Spleen (tissue), 11 donors: ENCODE data around the gene RNPS1. TPM values are rescaled to one million over a fixed set of nuclear protein-coding genes. Genes with fewer than 3 reads are reported as not detected.

Source experiments
- DNase-seq: peaks from one replicate; pipeline ENCODE4 v3.0.0-alpha.2; 2020
- H3K27ac ChIP-seq, 8 donors: fragments of 200-600 bp; sonication (generic) in 7 of 8; 1 replicate in 4 of 8; 2 replicates in 4 of 8; pipeline versions ENCODE4 v1.5.0 to v1.8.0; 2016 to 2021; ENCODE audit warnings: inconsistent platforms in 4 of 8, mild to moderate bottlenecking in 4 of 8, moderate library complexity in 1 of 8
- H3K27me3 ChIP-seq, 7 donors: fragments of 200-600 bp; sonication (generic) in 6 of 7; replicated peaks in 1 of 7; 1 replicate in 4 of 7; 2 replicates in 3 of 7; pipeline versions ENCODE4 v1.5.0 to v1.8.0; 2016 to 2021; ENCODE audit warnings: inconsistent platforms in 3 of 7, mild to moderate bottlenecking in 1 of 7
- H3K36me3 ChIP-seq, 6 donors: fragments of 200-600 bp; sonication (generic) in 5 of 6; 1 replicate in 4 of 6; 2 replicates in 2 of 6; pipeline versions ENCODE4 v1.5.0 to v1.8.0; 2016 to 2021; ENCODE audit warnings: inconsistent platforms in 2 of 6
- H3K4me1 ChIP-seq, 6 donors: fragments of 200-600 bp; sonication (generic) in 5 of 6; 1 replicate in 3 of 6; 2 replicates in 3 of 6; pipeline versions ENCODE4 v1.5.0 to v1.8.0; 2016 to 2021; ENCODE audit warnings: inconsistent platforms in 3 of 6
- H3K4me3 ChIP-seq, 8 donors: fragments of 200-600 bp; sonication (generic) in 7 of 8; 1 replicate in 4 of 8; 2 replicates in 4 of 8; pipeline versions ENCODE4 v1.5.0 to v1.8.0; 2016 to 2021; ENCODE audit warnings: inconsistent platforms in 4 of 8, mild to moderate bottlenecking in 4 of 8, moderate library complexity in 2 of 8
- H3K9me3 ChIP-seq, 8 donors: fragments of 200-600 bp; sonication (generic) in 7 of 8; 1 replicate in 4 of 8; 2 replicates in 4 of 8; pipeline versions ENCODE4 v1.5.0 to v1.8.0; 2016 to 2021; ENCODE audit warnings: inconsistent platforms in 4 of 8
- CTCF ChIP-seq, 11 experiments: fragments of 200-600 bp in 7 of 11; fragments of 450-650 bp in 4 of 11; sonication (generic) in 4 of 11; IDR thresholded peaks in 8 of 11; conservative IDR thresholded peaks in 3 of 11; 1 replicate in 7 of 11; 2 replicates in 4 of 11; pipeline versions ENCODE4 v1.4.0 to v1.8.0; 2016 to 2021; ENCODE audit warnings: antibody characterized with exemption in 11 of 11, inconsistent platforms in 4 of 11, mild to moderate bottlenecking in 1 of 11
- POLR2A ChIP-seq, 3 donors: fragments of 450-650 bp; IDR thresholded peaks; one replicate each; pipeline ENCODE4 v1.5.1; 2017; ENCODE audit warnings: antibody characterized with exemption in 3 of 3, mild to moderate bottlenecking in 1 of 3
- POLR2AphosphoS5 ChIP-seq, 3 donors: sonication (generic); formaldehyde crosslinking; IDR thresholded peaks; one replicate each; pipeline ENCODE4 v1.5.1; 2017; ENCODE audit warnings: antibody characterized with exemption in 3 of 3
- WGBS, 5 donors: extraction: QIAGEN DNeasy Blood & Tissue Kit in 3 of 5; methylation state at CpG; one replicate each; pipeline versions ENCODE4 v1.1.5 to v1.1.7; 2013 to 2018; 5-methylcytosine and 5-hydroxymethylcytosine counted together
- intact Hi-C: fragments of 100-400 bp; cut with DNase I; formaldehyde crosslinking; loops from one replicate; pipeline ENCODE4 v1.15.0; 2023; ENCODE audit warnings: low total_unique reads
- polyA plus RNA-seq, 3 donors: library from polyadenylated mRNA; stranded (reverse); fragments of 200-250 nt; gene quantifications; one replicate each; pipeline ENCODE4 v1.2.1, GENCODE V29; 2013
- total RNA-seq, 7 donors: library from RNA; depleted of rRNA in 3 of 7; stranded (reverse); fragments of >200 nt in 3 of 7; fragmentation: NEBNext Ultra II Directional in 4 of 7; extraction: Animal tissue kit (Norgen Biotek cat#: 25700) in 4 of 7; gene quantifications; one replicate each; pipeline versions ENCODE4 v1.1.0 to v1.2.1, GENCODE V29; 2016 to 2021
- donor health status: healthy with polysubstance abuse.
- donor health status: DM: no; HTN: no; CAD: no; lungs with moderate emphysema.
- donor health status: DM: no; HTN: no; CAD: no.
- donor health status: Bipolar disorder and iron deficiency.
- donor health status: healthy.
- donor health status: DM: no; HTN: no; CAD: no.
- donor health status: DM: yes; HTN: yes; CAD: no.

Gene RNPS1
- total and polyA plus RNA-seq, 10 donors, result 119 to 180 (median 130) TPM

- Histone ChIP-seq H3K27ac (peak overlapping the region; percentile 78 to 96 (median 91)), H3K4me3 (peak overlapping the region; percentile 68 to 99 (median 92)), H3K36me3 (peaks cover 2 to 32% (median 14%) of the 10 kb centered on the region in 6 donors), H3K27me3 (no peaks in the 10 kb centered on the region), H3K9me3 (no peaks in the 10 kb centered on the region), H3K4me1 (peaks cover 13 to 51% (median 39%) of the 10 kb centered on the region in 6 donors)
- WGBS, 5 donors, result 5 to 9% (median 7%) methylated on average over 16 to 22 of the region's 22 CpGs
- DNase-seq, result no peak
- intact Hi-C loops, result no loop called here
- TF ChIP-seq CTCF (IDR thresholded peaks at IDR 0.05 in 8 of 11, conservative IDR thresholded peaks at IDR 0.05 in 3 of 11) (peak in 2 of 11 experiments; percentile 10 to 22), POLR2A (IDR thresholded peaks at IDR 0.05) (no peak)
Measured at GRCh38 chr16:2223942-2224486, 43.9 kb downstream of the RNPS1 start.

- peak; percentile 100 for DNase-seq
- Histone ChIP-seq H3K36me3 (peaks cover 0 to 26% (median 8%) of the 10 kb centered on the region in 6 donors), H3K4me3 (peak within 1 kb of the TSS; percentile 68 to 99 (median 92)), H3K9me3 (no peaks in the 10 kb centered on the region), H3K27ac (peak within 1 kb of the TSS; percentile 78 to 96 (median 91)), H3K4me1 (peaks cover 13 to 45% (median 36%) of the 10 kb centered on the region in 6 donors), H3K27me3 (no peaks in the 10 kb centered on the region)
- TF ChIP-seq POLR2A (IDR thresholded peaks at IDR 0.05), result peak; percentile 57 to 86 (median 62)
- peak in 8 of 11 experiments; percentile 21 to 64 (median 42) for TF ChIP-seq CTCF (IDR thresholded peaks at IDR 0.05 in 8 of 11, conservative IDR thresholded peaks at IDR 0.05 in 3 of 11)
- TF ChIP-seq POLR2AphosphoS5 (IDR thresholded peaks at IDR 0.05), result peak; percentile 97 to 99 (median 99)
- intact Hi-C loops, result no loop called here
- WGBS, 5 donors, result 0 to 1% (median 0%) methylated on average over 54 to 82 of the region's 82 CpGs
Measured at GRCh38 chr16:2223221-2223941, 44.5 kb downstream of the RNPS1 start, which contains the start of gene E4F1. E4F1 (plus strand) TSS chr16:2223591; CDS start chr16:2223614, 23 bp downstream.

- Histone ChIP-seq H3K9me3 (no peaks in the 10 kb centered on the region), H3K27ac (peak overlapping the region in 1 of 8 donors; percentile 96), H3K4me3 (no peak overlapping the region), H3K27me3 (no peaks in the 10 kb centered on the region), H3K36me3 (peaks cover 0 to 11% (median 0%) of the 10 kb centered on the region in 6 donors), H3K4me1 (peaks cover 18 to 44% (median 31%) of the 10 kb centered on the region in 6 donors)
- no peak for DNase-seq
- WGBS, 5 donors, result 93 to 98% (median 97%) methylated on average over 4 of the region's 4 CpGs
- intact Hi-C loops, result no loop called here
- TF ChIP-seq POLR2AphosphoS5 (IDR thresholded peaks at IDR 0.05), result no peak
- TF ChIP-seq CTCF (IDR thresholded peaks at IDR 0.05 in 8 of 11, conservative IDR thresholded peaks at IDR 0.05 in 3 of 11), result no peak
- no peak for TF ChIP-seq POLR2A (IDR thresholded peaks at IDR 0.05)
Measured at GRCh38 chr16:2216330-2216729, 51.6 kb downstream of the RNPS1 start.

GRCh38 chr16:2214719-2214968, 53.3 kb downstream of the RNPS1 start, which contains the start of gene PGP:
PGP (minus strand) TSS chr16:2214840; CDS start chr16:2214777, 63 bp downstream.
- TF ChIP-seq POLR2A (IDR thresholded peaks at IDR 0.05) (no peak), CTCF (IDR thresholded peaks at IDR 0.05 in 8 of 11, conservative IDR thresholded peaks at IDR 0.05 in 3 of 11) (no peak), POLR2AphosphoS5 (IDR thresholded peaks at IDR 0.05) (no peak)
- Histone ChIP-seq H3K4me1 (peaks cover 18 to 53% (median 31%) of the 10 kb centered on the region in 6 donors), H3K27ac (peak within 1 kb of the TSS; percentile 70 to 98 (median 91)), H3K36me3 (peaks cover 0 to 21% (median 4%) of the 10 kb centered on the region in 6 donors), H3K9me3 (no peaks in the 10 kb centered on the region), H3K27me3 (no peaks in the 10 kb centered on the region), H3K4me3 (peak within 1 kb of the TSS; percentile 71 to 98 (median 89))
- 0 to 1% (median 0%) methylated on average over 1 to 48 of the region's 48 CpGs for WGBS, 5 donors
- intact Hi-C loops, result no loop called here
- no peak for DNase-seq
